ENCODE results near the gene KCNJ15. TPM values are rescaled to one million over a fixed set of nuclear protein-coding genes. Genes with fewer than 3 reads are reported as not detected.
"Not testable (repeated sequence)": the region's sequence is repeated elsewhere in the genome, so short reads cannot be mapped to it uniquely, and the experiment has no call there.

Gene KCNJ15
- 1.1 TPM for polyA plus RNA-seq (2013, experiment 1 of 2; ENCODE audit: insufficient read length)
- polyA plus RNA-seq (2013, experiment 2 of 2; ENCODE audit: insufficient read length), result 0.88 TPM

DNA sequence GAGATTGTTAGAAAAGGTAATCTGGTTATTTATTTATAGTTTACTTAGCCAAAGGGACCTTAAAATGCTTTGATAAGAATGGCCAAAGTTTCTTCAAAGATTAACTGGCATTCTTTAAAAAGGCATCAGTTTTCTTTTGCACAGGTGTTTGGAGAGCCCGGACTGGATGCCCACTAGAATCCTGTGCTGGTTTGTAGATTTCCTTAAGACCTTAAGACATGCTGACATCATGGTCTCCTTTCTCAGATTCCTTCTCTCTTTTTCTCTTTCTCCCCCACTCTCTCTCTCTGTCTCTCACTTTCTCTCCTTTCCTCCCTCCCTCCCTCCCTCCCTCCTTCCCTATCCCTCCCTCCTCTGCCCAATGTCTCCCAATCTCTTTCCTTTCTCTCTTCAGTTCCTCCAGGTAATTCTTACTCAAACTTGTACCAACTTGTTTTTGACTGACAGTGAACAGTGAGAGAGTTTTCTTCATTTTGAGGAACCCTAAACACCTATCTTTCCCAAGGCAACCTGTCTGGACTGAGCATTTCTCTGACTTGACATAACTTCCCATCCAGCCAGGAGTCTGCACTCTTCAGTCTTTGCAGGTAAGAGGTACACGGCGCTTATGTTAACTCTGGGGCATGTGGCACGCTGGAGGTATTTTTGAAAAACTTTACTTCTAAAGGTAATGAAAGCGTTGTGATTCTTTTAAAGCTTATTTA is at the start of gene KCNJ15:
TSS of gene KCNJ15 (plus strand) at position 393 of the 704 bp plus-strand sequence. CDS start 42,271 bp downstream, outside the sequence.
- no peak for DNase-seq

DNA sequence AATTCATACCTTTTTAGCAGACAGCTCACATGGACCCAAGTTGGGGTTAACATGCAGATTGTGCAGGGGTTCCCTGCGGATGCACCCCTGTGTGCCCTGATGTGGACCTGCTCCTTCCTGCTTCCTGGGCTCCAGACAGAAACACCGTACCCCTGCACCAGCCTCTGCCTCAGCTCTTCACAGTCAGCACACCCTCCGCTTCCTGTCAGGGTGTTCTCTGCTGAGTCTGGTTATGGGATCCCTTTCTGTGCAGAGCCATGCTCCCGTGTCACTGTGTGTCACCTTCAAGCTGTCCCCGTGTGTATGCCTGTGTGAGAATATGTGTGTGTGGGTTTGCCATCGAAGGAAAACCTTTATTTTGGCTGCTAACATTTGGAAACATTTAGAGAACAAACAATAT is 48.7 kb upstream of the KCNJ15 start:
- no peak for DNase-seq

DNA sequence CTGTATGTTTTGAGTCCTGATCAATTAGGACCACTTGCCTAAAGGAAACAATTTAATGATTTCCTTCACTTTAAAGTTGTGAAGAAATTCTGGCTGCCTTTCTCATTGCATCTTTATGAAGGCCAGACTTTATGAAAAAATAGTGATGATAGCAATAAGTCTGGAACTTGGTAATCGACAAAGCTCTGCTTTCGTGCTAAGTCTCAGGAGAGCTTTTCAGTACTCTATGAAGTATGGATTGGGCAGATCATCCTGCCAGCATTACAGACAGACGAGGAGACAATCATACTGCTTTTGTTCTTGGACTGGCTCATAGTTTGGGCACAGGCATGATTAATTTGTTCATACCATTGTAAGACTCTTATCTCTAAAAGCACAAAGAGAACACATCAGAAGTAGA is 45.5 kb upstream of the KCNJ15 start:
- peak; percentile 18 for DNase-seq

DNA sequence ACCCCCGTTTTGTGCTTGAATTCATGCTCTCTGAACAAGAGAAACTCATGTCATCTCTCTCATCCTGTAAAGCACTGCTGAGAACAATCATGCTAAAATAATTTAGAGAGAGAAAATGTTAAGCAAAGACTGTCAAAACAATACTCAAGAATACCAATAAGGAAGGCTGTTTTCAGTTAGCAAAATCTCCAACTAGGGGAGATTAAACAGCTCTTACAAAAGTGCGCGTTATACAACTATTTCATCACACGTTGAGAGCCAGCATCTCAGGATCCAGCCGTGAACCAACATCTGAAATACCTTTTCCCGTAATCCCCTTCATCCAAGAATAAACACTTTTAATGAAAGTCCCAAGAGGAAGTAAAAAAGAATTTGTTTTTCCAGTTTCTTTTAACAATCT is 44.1 kb upstream of the KCNJ15 start:
- DNase-seq, result no peak

DNA sequence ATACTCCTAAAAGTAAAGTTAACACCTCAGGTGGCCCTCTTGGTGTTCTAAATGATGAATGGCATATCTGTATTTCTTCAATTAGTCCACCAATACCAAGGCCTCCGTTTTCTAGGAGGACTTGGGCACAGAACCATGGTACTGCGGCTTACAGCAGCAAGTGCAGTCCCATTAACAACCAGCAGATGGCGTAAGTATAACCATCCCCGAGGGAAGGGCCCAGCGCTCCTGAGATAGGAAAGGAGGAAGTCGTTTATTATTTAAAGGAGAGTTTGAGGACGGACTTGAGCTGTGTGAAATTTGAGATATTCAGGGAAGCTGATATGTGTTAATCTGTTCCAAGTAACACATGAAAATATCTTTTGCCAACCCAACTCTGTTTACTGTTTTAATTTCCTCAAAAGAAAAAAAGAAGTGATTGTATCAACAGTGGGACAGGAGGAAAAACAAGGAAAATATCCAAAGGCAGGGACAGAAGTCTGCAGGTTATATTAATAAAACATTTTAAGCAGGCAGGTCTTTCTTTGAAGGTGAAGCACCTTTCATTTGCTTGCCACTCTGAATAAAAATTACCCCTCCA is 37.7 kb upstream of the KCNJ15 start:
- DNase-seq, result peak; percentile 78

DNA sequence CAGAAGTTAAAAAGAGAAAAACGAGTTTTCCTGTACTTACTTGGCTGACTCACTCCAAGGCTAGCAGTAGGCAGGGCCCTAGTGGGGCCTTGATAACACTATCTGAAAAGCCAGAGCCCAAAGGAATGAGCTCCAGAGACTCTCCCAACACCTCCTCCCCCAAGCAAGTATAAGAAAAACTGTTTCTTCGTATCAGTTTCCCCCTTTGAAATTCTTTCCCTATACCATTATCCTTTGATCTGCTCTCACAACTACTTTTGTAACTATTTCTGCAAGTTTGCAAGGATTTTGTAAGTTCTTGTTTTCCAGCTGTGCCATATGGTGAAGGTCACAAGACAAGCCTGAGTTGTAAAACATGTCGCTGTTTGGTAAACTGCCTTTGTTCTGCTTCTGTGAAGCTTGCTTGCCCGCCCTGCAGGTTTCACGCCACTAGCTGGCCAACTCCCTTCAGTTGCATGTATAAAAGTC is 36.5 kb upstream of the KCNJ15 start:
- no peak for DNase-seq

DNA sequence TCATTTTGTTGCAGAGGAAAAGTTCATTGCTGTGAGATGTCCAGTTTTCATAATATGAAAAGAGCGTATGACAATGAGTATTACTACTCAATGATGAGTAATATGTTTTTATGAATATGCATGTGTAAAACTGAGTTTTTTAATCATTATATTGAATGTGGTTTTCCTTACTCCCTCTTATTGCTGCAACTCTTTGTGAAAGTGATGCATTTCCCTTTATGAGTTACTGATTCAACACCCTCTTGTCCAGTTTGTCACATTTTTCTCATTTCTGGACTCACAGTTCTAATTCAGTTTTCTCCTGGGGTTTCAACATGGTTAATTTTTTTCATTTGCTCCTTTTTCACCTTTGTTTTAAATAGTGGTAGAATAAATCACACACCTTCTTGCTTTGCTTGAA is 35.2 kb upstream of the KCNJ15 start:
- no peak for DNase-seq

DNA sequence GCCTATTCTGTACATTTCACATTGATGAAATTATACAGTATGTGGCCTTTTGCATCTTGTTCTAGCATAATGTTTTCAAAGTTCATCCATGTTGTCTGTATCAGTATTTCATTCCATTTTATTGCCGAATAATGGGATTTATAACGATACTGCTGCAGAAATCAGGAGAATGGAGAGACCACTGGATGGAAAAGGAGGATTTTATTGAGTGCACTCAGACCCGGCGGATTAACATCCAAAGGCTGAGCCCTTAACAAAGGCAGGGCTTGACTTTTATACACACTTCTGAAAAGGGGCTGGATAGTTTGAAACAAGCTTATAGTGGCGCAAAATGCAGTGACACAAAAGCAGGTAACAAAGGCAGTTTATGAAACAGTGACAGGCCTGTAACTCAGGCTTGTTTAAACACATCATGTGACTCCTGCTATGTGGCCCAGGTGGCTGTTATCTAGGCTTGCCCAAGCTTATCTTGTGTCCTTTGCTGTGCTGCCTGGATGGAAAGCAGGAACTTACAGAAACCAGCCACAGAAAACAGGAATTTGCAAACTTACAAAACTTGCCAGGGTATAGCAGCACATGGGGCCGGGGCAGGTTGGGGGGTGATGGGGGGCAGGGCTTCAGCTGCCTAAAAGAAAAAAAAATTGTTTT is 32.8 kb upstream of the KCNJ15 start:
- peak; percentile 24 for DNase-seq

DNA sequence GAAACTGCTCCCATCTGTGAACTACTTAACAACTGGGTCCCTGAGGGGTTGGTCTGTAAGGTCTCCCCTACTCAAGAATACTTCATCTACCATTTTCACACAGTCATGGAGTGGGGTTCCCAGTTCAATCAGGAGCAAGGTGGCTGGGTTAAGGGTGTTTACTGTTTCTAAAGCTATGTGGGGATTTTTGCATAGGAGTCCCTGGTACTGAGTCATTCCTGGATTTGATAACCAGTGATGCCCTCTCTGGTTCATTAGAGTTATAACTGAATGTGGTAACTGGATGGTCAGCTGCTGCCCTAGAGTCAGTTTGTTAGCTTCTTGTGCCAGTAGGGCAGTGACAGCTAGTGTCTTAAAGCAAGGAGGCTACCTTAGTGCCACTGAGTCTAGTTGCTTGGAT is 29.4 kb upstream of the KCNJ15 start:
- DNase-seq, result no peak

DNA sequence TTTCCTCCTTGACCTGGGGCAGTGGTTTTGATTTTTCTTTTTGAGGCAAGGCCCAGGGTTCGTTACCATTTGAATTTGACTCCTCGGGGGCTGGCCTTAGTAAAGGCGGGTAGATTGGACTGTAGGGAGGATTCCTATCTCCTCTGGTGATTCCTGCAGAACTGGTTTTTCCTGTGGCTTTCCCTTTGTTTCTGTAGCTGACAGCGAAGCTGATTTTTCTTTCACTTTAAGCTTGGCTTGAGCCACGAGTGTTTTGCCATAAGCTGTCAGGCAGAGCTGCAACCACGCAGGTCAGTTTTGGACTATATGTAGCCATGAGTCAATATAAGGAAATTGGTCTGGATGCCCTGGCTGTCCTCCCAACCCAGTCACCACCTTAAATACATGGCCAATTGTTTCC is 28.7 kb upstream of the KCNJ15 start:
- no peak for DNase-seq

DNA sequence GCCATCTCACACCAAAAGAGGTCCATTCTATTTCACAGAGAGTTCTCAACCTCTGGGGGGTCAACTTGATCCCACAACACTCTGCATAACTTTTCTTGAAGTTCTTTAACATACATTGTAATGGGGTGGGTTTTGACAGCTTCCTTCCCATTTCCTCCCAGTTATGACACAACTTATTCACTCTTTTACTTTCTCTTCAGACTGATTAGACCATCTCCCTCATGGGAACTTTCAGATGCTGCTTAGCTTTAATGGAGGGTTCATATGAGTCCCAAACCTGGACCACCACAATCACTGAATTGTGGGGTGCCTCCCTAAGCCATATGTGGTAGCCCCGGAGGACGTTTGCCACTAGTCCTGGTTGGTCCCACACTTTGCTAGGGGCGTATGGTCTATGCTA is 28.3 kb upstream of the KCNJ15 start:
- no peak for DNase-seq

DNA sequence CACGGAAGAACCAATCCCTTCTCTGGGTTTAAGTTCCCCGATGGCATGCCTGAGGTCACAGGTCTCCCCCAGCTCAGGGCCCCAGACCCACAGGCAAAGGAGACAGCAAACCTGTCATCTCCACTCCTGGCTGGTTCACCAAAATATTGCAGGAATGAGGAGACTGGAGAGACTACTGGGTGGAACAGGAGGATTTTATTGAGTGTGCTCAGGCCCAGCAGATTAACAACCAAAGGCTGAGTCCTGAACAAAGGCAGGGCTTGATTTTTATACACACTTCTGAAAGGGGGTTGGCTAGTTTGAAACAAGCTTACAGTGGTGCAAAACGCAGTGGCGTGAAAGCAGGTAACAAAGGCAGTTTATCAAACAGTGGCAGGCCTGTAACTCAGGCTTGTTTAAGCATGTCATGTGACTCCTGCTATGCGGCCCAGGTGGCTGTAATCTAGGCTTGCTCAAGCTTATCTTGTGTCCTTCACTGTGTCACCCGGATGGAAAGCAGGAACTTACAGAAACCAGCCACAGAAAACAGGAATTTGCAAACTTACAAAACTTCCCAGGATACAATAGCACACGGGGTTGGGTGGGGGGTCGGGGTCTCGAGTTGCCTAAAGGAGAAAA is 27.4 kb upstream of the KCNJ15 start:
- DNase-seq, result peak; percentile 16

DNA sequence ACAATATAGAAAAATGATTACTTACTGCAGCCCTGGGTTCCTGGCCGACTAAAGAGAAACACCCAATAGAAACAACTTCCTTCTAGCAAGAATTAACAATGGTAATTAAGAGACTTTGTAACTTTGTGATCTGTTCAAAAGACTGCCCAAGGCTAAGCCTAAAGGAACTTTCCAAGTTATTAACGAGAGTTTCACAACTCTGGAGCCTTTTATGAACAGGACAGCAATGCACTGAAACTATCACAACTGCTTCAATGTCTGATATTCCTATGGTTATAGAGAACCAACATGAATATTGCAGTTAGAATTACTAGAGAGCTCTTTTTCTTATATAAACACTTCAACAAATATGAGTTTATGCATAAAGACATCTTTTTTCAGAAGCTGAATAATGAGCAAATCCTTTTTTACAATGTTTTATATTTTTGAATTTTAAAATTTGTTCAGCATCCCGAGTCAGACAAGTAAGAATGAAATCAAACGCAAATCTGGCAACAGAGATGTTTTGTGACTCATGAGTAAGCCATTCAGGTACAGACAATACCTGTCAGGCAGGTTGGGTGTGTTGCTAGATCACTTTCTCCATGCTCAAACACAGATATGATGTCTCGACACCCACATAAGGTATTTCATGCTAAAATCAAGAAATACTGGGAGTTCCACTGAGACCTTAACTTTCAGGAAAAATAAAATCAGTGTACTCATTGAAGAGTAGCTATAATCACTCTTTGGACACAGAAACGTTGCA is 22.2 kb upstream of the KCNJ15 start:
- DNase-seq, result no peak

DNA sequence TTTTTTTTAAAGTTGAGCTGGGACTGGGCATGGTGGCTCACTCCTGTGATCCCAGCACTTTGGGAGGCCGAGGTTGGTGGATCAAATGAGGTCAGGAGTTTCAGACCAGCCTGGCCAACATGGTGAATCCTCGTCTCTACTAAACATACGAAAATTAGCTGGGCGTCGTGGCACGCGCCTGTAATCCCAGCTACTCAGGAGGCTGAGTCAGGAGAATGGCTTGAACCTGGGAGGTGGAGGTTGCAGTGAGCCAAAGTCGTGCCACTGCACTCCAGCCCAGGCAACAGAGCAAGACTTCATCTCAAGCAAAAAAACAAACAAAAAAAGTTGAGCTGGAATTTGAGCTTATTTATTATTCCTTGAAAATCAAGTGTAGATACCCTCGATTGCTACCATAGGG is 21.5 kb upstream of the KCNJ15 start:
- not testable (repeated sequence) for DNase-seq

DNA sequence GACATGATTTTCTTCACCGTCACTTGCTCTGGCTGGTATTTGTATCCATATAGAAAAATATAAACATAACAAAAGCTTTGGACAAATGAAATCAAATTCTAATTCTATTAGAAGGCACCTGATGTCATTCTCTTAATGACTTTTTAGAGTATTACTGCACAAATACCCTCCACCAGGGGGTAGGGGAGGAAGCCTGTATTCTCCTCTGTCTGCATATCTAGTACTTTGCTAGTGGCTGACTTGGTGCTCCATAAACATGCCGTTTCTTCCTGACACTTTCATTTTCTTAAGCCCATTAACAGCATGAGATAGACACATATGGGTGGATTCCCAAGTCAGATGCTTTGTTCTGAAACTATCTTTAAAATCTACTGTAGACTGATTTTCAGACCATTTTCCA is 20.6 kb upstream of the KCNJ15 start:
- DNase-seq, result peak; percentile 24

DNA sequence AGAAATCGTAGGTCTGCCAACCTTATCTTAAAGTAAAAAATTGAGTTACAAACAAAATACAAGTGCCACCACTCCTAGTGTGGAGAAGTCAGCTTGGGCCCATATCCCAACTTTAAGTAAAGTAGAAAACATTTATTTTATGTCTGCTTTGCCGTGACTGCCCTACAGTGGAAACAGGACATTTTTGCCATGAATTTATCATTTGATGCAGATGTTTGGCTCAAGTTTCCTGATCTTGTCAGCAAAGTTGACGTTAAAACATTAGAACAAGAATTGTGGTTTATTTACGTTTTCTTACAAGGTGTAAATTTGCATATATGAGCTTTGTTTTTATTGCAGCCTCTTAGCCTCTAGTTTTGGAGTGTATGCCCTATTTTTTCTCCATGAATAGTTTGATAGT is 17.1 kb upstream of the KCNJ15 start:
- DNase-seq, result no peak

DNA sequence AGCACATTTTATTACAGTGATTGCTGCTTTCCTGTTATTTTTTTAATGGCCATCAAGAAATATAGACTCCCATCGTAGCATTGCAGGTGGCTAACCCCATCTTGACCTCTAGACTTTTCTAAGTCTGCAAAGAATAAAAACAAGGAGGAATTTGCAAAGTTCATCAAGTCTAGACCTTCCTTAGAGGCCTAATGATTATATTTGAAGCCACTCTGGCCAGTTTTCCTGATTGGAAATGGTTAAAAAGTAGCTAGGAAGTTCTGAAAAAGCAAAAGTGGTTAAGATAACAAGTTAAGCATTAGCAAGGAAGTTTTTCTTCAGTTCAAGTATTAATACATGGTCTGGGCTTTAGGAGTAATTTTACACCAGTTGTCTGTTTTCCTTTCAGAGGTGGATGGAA is 16.7 kb upstream of the KCNJ15 start:
- no peak for DNase-seq

DNA sequence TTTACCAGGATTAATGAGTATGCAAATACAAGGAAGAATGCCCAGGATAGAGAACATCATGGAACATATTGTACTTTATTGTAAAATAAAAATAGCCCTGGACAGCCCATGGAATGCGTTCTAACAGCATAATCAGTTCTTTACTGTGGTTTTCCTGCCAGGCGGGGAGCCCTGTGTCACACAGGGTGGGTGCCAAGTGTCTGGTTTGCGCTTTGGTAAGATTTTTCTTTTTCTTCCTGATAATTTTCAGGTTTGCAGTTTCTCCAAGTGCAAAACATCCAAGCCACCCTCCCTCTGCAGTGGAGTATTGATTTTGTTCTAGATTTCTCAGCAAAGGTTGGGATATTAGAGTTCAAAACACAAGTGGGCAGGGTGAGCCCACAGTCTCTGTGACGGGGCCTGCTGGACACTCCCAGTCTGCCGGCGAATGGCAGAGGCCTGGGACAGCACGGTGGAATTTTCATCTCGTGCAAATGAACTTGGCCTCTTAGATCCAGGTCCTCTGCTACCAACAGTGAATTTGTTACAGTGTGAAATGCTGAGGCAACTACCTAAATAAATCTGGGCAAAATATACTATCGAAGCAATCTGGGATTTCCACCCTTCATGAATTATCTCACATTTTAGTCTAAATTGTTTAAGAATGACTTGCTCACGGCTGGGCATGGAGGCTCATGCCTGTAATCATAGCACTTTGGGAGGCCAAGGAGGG is 15.6 kb upstream of the KCNJ15 start:
- DNase-seq, result no peak

DNA sequence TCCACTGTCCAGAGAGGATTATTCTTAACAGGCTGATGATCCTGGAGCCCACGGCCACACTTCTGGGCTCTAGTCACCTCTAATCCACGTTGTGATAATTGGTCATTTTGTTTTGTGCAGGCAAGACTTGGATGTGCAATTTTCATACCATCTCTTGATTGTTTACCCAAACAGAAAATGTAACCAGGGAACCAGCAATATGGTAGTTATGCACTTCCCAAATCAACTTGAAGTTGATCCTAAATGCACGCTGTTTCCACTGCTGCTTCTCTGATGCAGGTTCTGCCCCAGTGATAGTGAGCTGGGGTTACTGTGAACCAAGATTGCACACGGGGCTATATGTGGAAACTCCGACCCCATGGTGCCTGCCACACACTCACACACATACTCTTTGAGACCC is 14.7 kb upstream of the KCNJ15 start:
- DNase-seq, result no peak

DNA sequence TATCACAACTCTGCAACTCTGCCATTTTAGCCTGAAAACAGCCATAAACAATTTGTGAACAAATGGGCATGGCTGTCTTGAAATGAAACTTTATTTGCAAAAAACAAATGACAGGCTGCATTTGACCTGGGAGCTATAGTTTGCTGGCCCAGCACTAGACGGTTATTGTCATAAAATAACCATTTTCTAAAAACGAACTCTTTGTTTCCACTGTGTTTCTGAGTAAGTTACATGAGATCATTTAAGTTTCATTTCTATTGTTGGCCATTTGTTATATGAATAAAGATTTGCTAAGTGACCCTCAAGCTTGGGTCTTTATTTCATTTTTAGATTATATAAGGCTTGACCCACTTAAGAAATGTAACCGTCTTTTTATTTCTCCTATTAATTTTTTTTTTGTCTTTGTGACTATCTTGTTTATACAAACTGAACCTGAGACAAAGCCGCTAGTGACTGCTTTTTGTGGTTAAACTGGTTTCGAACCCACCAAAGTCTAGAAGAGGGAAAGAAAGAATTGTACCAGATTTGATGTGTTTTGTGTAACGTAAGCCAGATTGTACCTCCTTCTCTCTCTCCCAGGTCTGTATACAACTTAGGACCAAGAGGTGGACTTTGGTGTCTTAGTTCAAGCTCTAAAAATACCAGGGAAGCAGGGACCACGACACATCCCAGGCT is 12.9 kb upstream of the KCNJ15 start:
- DNase-seq, result no peak

DNA sequence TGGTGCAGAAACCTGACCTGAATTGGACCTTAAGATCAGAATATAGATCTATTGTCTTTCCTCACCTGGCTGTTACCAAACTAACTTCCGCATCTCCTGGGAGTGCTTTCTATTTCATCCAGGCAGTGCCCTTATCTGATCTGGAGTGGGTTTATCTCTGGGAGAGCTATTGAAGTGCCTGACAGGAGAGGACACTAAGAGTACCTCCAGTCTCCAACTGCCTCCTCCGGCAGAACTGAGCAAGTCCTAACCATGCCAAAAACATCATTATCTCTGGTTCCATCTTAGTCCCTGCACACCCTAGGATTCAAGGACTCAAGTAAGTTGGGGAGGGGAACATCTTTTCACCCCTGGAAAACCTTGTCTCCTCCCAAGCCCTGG is 12.4 kb upstream of the KCNJ15 start:
- DNase-seq, result no peak

Measured in fibroblast of skin of abdomen (primary cell).